Ishikawa (cell line): Measurements from ENCODE around the gene OR51V1.

ENCODE experiments used
- CEBPB ChIP-seq: IDR thresholded peaks from 2 replicates; pipeline ENCODE4 v1.6.1; 2012
- CREB1 ChIP-seq: IDR thresholded peaks from 2 replicates; pipeline ENCODE4 v1.6.1; 2012; ENCODE audit warnings: low read depth
- EGR1 ChIP-seq: IDR thresholded peaks from 2 replicates; pipeline ENCODE4 v1.6.1; 2012
- EP300 ChIP-seq: IDR thresholded peaks from 2 replicates; pipeline ENCODE4 v1.6.1; 2012; ENCODE audit warnings: borderline replicate concordance
- FOXM1 ChIP-seq: IDR thresholded peaks from 2 replicates; pipeline ENCODE4 v1.6.1; 2012; ENCODE audit warnings: low read depth, borderline replicate concordance
- MAX ChIP-seq: IDR thresholded peaks from 2 replicates; pipeline ENCODE4 v1.6.1; 2012
- NFIC ChIP-seq: IDR thresholded peaks from 2 replicates; pipeline ENCODE4 v1.6.1; 2012
- RAD21 ChIP-seq: IDR thresholded peaks from 2 replicates; pipeline ENCODE4 v1.6.1; 2012; ENCODE audit warnings: low read depth
- REST ChIP-seq: IDR thresholded peaks from 2 replicates; pipeline ENCODE4 v1.6.1; 2012; ENCODE audit warnings: low read depth, mild to moderate bottlenecking
- TAF1 ChIP-seq: IDR thresholded peaks from 2 replicates; pipeline ENCODE4 v1.6.1; 2012; ENCODE audit warnings: low read depth, mild to moderate bottlenecking
- TCF12 ChIP-seq: IDR thresholded peaks from 2 replicates; pipeline ENCODE4 v1.6.1; 2012; ENCODE audit warnings: low read depth
- TEAD4 ChIP-seq: IDR thresholded peaks from 2 replicates; pipeline ENCODE4 v1.6.1; 2012
- USF1 ChIP-seq: IDR thresholded peaks from 2 replicates; pipeline ENCODE4 v1.6.1; 2012
- YY1 ChIP-seq: IDR thresholded peaks from 2 replicates; pipeline ENCODE4 v1.6.1; 2012; ENCODE audit warnings: low read depth
- ZBTB7A ChIP-seq: IDR thresholded peaks from 2 replicates; pipeline ENCODE4 v1.6.1; 2012; ENCODE audit warnings: low read depth

The OR51V1 gene

GRCh38 chr11:5227681-5228080 lies 27.2 kb upstream of the OR51V1 start:
- TF ChIP-seq EGR1 (no peak), RAD21 (no peak), FOXM1 (no peak), CREB1 (no peak), TEAD4 (no peak), USF1 (no peak), MAX (no peak), TAF1 (no peak), ZBTB7A (no peak), REST (no peak), YY1 (no peak), NFIC (no peak), TCF12 (no peak), EP300 (no peak), CEBPB (no peak)

- TF ChIP-seq CREB1 (no peak), FOXM1 (no peak), EP300 (no peak), MAX (no peak), TAF1 (no peak), CEBPB (no peak), USF1 (no peak), ZBTB7A (no peak), EGR1 (no peak), YY1 (no peak), TEAD4 (no peak), TCF12 (no peak), RAD21 (no peak), NFIC (no peak), REST (no peak)
These were observed 26.3 kb upstream of the OR51V1 start, which contains the start of gene HBB for GRCh38 chr11:5226732-5227310. Gene HBB, minus strand, starts transcription at chr11:5227071. Its CDS starts 50 bp downstream, at chr11:5227021.

- no peak for TF ChIP-seq RAD21
These were observed 25.0 kb upstream of the OR51V1 start for GRCh38 chr11:5225480-5225871.

GRCh38 chr11:5224538-5225479 lies 24.3 kb upstream of the OR51V1 start:
- no peak for TF ChIP-seq TEAD4
- TF ChIP-seq EP300, result no peak
- TF ChIP-seq USF1, result no peak
- TF ChIP-seq TAF1, result no peak
- TF ChIP-seq CEBPB, result no peak
- TF ChIP-seq FOXM1, result no peak
- no peak for TF ChIP-seq CREB1
- TF ChIP-seq EGR1, result no peak

- no peak for TF ChIP-seq ZBTB7A
- no peak for TF ChIP-seq RAD21
These were observed 23.2 kb upstream of the OR51V1 start for GRCh38 chr11:5223686-5224085.

GRCh38 chr11:5223146-5223545 lies 22.7 kb upstream of the OR51V1 start:
- TF ChIP-seq CREB1, result no peak
